Muscle of leg (tissue), 11 donors: ENCODE results near the gene SBNO2. TPM values are rescaled to one million over a fixed set of nuclear protein-coding genes. Genes with fewer than 3 reads are reported as not detected.
A peak's percentile ranks its signal among the peaks of the same experiment; 100 is the strongest.
"Not testable (repeated sequence)": the region's sequence is repeated elsewhere in the genome, so short reads cannot be mapped to it uniquely, and the experiment has no call there.

Source experiments
- DNase-seq: peaks from one replicate; pipeline ENCODE4 v3.0.0; 2013
- H3K27ac ChIP-seq: one replicate; pipeline ENCODE4 v1.5.1; 2013; ENCODE audit warnings: mild to moderate bottlenecking, low read length, control low read depth
- H3K27me3 ChIP-seq: one replicate; pipeline ENCODE4 v1.6.1; 2013; ENCODE audit warnings: low read length; ENCODE audit not compliant: control insufficient read depth, insufficient read depth
- H3K36me3 ChIP-seq: one replicate; pipeline ENCODE4 v1.6.1; 2013; ENCODE audit warnings: low read length; ENCODE audit not compliant: control insufficient read depth, insufficient read depth
- H3K4me1 ChIP-seq: one replicate; pipeline ENCODE4 v1.6.1; 2013; ENCODE audit warnings: low read length; ENCODE audit not compliant: control insufficient read depth, insufficient read depth
- H3K4me3 ChIP-seq: one replicate; pipeline ENCODE4 v1.5.1; 2013; ENCODE audit warnings: low read length, control low read depth
- H3K9me3 ChIP-seq: replicated peaks from 2 replicates; pipeline ENCODE4 v1.6.1; 2013; ENCODE audit warnings: low read depth, low read length; ENCODE audit not compliant: control insufficient read depth
- WGBS: methylation state at CpG from one replicate; pipeline ENCODE4 v1.1.5; 2013; ENCODE audit warnings: missing lambda C conversion rate; ENCODE audit not compliant: insufficient coverage; 5-methylcytosine and 5-hydroxymethylcytosine counted together
- polyA plus RNA-seq, 8 donors: library from polyadenylated mRNA; unstranded; fragments of 120-200 nt; gene quantifications; one replicate each; pipeline versions ENCODE4 v1.2.1 to v1.2.3, GENCODE V29; 2013; ENCODE audit warnings: inconsistent platforms in 1 of 8, low replicate concordance in 1 of 8; ENCODE audit not compliant: insufficient read length in 8 of 8, insufficient read depth in 1 of 8
- total RNA-seq: library from RNA; stranded (reverse); fragments of 120-200 nt; gene quantifications from one replicate; pipeline ENCODE4 v1.2.4, GENCODE V29; 2013

The SBNO2 gene
- total and polyA plus RNA-seq, 9 donors = 7.4 to 16.7 (median 12.2) TPM

- no peaks in the 10 kb centered on the region for H3K9me3 ChIP-seq
- 85% methylated on average over 6 of the region's 11 CpGs for WGBS
- no peak overlapping the region for H3K4me3 ChIP-seq
- peaks cover 6% of the 10 kb centered on the region for H3K27me3 ChIP-seq
- no peak overlapping the region for H3K27ac ChIP-seq
- no peak for DNase-seq
- peaks cover 47% of the 10 kb centered on the region for H3K4me1 ChIP-seq
- peaks cover 8% of the 10 kb centered on the region for H3K36me3 ChIP-seq
Measured at GRCh38 chr19:1134431-1134830, 39.6 kb downstream of the SBNO2 start.

- 95% methylated on average over 25 of the region's 25 CpGs for WGBS
- Histone ChIP-seq H3K4me1 (peaks cover 47% of the 10 kb centered on the region), H3K9me3 (no peaks in the 10 kb centered on the region), H3K36me3 (peaks cover 4% of the 10 kb centered on the region), H3K27me3 (peaks cover 6% of the 10 kb centered on the region), H3K4me3 (no peak overlapping the region), H3K27ac (no peak overlapping the region)
- DNase-seq = no peak
Measured at GRCh38 chr19:1133471-1133929, 40.6 kb downstream of the SBNO2 start.

DNA sequence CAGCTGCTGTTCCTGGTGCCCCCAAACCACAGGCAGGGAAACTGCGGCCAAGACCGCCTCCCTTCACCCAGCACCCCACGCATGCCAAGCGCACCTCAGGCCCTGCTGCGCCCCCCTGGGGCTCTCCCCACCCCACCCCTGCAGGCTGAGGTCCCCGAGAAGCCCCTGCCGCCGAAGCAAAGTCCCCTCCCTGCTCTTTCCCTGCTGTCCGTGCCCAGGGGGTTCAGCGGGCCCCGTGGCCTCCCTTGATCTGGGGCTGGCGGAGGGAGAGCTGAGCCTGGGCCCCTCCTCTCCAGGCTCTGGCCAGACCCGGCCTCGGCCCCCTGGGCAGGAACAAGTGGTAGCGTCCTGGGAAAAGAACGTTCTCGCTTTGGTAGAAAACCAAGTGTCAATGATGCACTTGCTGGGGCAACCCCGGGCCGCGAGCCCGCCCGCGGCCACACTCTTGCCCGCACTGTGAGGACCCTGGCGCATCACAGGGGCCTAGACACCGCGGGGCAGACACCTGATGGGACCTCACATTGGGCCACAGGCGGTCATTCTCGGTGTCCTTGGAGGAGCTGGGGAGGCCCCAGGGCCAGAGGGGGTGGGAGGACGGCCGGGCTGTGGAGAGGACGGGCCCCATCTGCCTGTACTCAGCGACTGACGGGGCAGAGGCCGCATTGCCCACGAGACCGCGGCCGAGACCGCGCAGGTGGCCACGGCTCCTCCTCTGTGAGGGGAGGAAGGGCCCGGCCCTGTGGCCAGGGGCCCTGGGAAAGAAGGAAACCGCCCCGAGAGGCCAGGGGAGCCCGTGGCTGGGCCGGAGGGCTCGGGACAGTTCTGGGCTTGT, 41.3 kb downstream of the SBNO2 start:
- WGBS = 46% methylated on average over 45 of the region's 48 CpGs
- H3K27ac ChIP-seq = peak overlapping the region; percentile 88
- peaks cover 7% of the 10 kb centered on the region for H3K36me3 ChIP-seq
- peaks cover 6% of the 10 kb centered on the region for H3K27me3 ChIP-seq
- DNase-seq = no peak
- H3K4me3 ChIP-seq = peak overlapping the region; percentile 61
- no peaks in the 10 kb centered on the region for H3K9me3 ChIP-seq
- peaks cover 47% of the 10 kb centered on the region for H3K4me1 ChIP-seq

DNA sequence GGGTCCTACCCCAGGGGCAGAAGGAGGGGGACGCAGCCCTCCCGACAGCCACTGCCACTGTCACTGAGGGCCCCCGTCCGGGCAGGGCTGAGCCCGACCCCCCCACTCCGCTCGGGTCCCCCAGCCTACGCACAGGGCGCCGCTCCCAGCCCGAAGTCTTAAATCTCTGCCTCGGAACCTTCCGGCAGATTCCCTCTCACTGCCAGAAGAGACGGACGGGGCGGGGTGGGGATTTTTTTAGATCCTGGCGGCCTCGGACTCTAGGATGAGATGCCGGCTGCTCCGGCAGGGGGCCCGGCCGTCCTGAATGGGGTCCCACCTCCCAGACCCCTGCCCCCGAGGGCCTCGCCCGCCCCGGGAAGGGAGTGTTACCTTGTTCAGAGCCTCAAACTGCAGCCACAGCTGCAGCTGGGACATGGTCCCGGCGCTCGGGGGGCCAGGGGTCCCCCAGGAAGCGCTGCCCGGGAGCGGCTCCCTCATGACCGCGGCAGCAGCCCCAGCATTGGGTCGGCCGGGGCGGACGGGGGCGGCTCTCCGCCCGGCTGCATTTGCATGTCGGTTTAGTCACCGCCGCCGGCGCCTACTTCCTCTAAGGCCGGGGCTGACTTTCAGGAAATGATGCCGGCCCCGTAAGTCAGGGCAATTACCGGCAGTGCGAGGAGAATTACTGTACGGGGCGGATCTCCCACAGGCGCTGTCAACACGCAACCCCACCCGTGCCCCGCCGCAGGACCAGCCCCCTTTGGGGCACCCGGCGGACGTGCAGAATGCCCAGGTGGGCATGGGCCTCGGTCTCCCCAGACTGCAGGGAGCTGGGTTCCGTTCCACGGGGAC, 42.1 kb downstream of the SBNO2 start:
- H3K36me3 ChIP-seq = peaks cover 16% of the 10 kb centered on the region
- WGBS = 1% methylated on average over 54 of the region's 64 CpGs
- H3K4me3 ChIP-seq = peak overlapping the region; percentile 61
- H3K9me3 ChIP-seq = no peaks in the 10 kb centered on the region
- peak overlapping the region; percentile 88 for H3K27ac ChIP-seq
- peak; percentile 89 for DNase-seq
- peaks cover 47% of the 10 kb centered on the region for H3K4me1 ChIP-seq
- peaks cover 6% of the 10 kb centered on the region for H3K27me3 ChIP-seq

DNA sequence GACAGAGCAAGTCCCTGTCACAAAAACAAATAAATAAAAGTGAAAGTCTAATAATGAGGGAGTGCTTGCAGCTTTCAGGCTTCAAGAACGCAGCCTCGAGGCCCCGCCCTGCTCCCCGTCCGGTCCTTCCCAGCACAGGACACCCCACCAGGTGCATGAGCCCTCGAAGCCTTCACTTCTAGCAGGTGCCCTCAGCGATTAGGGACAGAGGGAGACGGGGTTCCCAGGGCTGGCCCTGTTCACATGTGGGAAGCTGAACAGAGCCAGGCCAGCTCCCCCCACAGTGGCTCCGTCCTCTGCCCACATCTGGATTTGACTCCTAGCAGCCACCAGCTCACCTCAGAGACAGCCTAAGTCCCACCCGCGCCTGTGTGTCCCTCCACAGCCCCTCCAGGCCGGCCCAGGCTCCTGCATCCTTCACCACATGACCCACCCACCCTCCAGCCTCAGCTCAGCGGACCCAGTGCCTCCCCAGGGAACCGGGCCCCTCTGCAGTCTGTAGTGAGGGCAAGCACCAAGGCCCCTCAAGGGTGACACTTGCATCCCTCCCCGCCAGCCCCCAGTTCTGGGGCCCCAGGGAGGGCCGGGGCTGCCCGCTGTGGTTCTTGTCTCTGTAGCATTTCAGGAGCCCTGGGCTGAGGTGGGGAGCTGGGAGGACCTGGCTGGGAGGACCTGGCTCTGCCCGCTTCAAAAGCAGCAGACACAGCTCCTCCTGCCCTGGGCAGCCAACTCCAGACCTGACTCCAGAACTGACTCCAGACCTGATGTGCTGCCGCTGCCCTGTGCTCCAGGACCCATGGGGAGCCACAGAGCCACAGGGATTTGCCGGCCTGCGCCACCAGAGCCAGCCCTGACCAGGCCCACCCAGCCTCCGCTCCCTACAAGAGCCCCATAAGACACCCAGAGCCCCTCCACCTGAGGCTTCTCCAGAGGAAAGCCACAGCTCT, 43.0 kb downstream of the SBNO2 start:
- Histone ChIP-seq H3K27ac (peak overlapping the region; percentile 88), H3K4me3 (peak overlapping the region; percentile 61), H3K27me3 (peaks cover 6% of the 10 kb centered on the region), H3K4me1 (peaks cover 38% of the 10 kb centered on the region), H3K36me3 (peaks cover 22% of the 10 kb centered on the region), H3K9me3 (no peaks in the 10 kb centered on the region)
- no peak for DNase-seq
- 60% methylated on average over 17 of the region's 22 CpGs for WGBS

DNA sequence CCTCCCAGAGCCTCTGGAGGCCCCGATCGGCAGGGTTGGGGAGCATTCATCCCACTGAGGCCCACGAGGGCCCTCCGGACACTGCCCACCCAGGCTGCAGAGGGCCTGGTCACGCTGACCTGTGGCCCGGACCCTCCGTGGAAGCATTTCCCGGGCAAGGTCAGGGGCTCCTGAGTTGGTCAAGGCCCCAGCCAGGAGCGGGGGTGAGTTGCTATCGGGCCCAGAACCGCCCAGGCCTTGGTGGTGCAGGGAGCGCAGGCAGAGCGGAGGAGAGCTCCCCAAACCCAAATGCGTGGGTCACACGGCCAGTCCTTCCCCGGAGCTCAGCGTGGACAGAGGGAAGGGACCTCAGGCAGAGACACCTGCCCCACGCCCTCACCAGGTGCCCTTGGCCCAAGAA, 44.5 kb downstream of the SBNO2 start:
- no peak overlapping the region for H3K4me3 ChIP-seq
- WGBS = 93% methylated on average over 17 of the region's 18 CpGs
- peaks cover 6% of the 10 kb centered on the region for H3K27me3 ChIP-seq
- H3K9me3 ChIP-seq = no peaks in the 10 kb centered on the region
- peaks cover 30% of the 10 kb centered on the region for H3K4me1 ChIP-seq
- no peak for DNase-seq
- peaks cover 29% of the 10 kb centered on the region for H3K36me3 ChIP-seq
- H3K27ac ChIP-seq = no peak overlapping the region

GRCh38 chr19:1129084-1129483, 45.0 kb downstream of the SBNO2 start:
- H3K9me3 ChIP-seq, H3K4me3 ChIP-seq, H3K27me3 ChIP-seq, H3K27ac ChIP-seq, DNase-seq: not testable (repeated sequence)
- Histone ChIP-seq H3K4me1 (peaks cover 30% of the 10 kb centered on the region), H3K36me3 (peaks cover 34% of the 10 kb centered on the region)
- 94% methylated on average over 4 of the region's 7 CpGs for WGBS

DNA sequence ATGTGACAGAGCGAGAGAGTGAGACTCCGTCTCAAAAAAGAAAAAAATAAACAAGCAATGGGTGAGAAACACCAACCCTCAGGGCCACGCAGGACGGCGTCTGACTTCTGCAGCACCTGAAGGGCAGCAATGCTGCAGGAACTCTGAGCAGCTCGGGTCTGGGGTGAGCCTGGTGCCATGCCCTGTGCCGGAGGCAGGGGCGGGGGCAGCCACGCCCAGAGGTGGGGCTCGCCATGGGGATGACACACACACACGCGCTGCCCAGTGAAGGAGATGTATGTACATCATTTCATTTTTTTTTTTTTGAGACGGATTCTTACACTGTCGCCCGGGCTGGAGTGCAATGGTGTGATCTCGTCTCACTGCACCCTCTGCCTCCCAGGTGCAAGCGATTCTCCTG, 46.0 kb downstream of the SBNO2 start:
- no peak overlapping the region for H3K4me3 ChIP-seq
- H3K4me1 ChIP-seq = peaks cover 25% of the 10 kb centered on the region
- H3K9me3 ChIP-seq = no peaks in the 10 kb centered on the region
- peaks cover 1% of the 10 kb centered on the region for H3K27me3 ChIP-seq
- WGBS = 98% methylated on average over 6 of the region's 17 CpGs
- peaks cover 42% of the 10 kb centered on the region for H3K36me3 ChIP-seq
- no peak for DNase-seq
- no peak overlapping the region for H3K27ac ChIP-seq

DNA sequence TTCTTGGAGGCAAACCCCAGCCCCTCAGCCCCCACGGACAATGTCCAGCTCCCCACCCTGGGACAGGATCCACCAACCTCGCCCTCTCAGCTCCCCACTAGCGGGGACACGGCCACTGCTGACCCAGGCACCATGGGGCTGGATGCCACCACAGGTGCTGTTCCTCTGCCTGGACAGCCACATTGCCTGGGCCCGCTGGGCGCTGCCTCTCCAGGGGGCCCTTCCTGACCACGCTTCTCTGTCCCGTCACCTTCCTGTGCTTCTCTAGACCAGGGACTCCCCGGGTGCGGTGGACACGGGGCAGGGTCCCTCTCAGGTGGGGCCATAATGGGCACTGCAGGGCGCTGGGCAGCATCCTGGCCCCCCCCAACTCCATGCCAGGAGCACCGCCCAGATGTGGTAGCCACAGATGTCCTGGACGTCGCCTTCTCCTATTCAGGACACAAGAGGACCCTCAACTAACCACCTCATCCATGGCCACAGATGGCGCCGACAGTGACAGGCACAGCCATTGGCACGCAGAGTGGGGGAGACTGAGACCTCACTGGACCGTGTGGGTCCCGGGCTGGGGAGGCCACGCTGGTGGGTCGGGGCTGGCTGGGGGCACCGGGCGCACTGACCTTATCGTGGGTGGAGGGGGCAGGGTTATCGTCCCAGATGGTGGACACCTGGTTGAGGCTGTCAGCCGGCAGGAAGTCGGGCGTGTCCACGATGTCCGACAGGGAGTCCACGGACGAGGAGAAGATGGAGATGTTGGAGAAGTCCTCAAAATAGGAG, 46.9 kb downstream of the SBNO2 start:
- no peaks in the 10 kb centered on the region for H3K9me3 ChIP-seq
- DNase-seq = no peak
- peaks cover 16% of the 10 kb centered on the region for H3K4me1 ChIP-seq
- peaks cover 50% of the 10 kb centered on the region for H3K36me3 ChIP-seq
- WGBS = 94% methylated on average over 30 of the region's 33 CpGs
- no peak overlapping the region for H3K4me3 ChIP-seq
- H3K27ac ChIP-seq = no peak overlapping the region
- H3K27me3 ChIP-seq = no peaks in the 10 kb centered on the region
